ENCODE measurements around the gene GRK5. TPM values are rescaled to one million over a fixed set of nuclear protein-coding genes. Genes with fewer than 3 reads are reported as not detected.

Gene GRK5
- total and polyA plus RNA-seq, 12 donors: 9.3 to 96.4 (median 21.5) TPM

DNA sequence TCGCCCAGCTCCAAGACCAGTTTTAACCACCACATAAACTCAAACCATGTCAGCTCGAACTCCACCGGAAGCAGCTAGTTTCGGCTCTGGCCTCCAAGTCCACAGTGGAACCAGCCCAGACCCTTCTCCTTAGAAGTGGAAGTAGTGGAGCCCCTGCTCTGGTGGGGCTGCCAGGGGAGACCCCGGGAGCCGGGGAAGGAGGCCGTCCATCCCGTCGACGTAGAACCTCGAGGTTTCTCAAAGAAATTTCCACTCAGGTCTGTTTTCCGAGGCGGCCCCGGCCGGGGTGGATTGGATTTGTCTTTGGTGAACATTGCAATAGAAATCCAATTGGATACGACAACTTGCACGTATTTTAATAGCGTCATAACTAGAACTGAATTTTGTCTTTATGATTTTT lies 247.6 kb downstream of the GRK5 start:
- intact Hi-C loops (cut with DNase I): no loop called here
- TF ChIP-seq, protein P1, sequence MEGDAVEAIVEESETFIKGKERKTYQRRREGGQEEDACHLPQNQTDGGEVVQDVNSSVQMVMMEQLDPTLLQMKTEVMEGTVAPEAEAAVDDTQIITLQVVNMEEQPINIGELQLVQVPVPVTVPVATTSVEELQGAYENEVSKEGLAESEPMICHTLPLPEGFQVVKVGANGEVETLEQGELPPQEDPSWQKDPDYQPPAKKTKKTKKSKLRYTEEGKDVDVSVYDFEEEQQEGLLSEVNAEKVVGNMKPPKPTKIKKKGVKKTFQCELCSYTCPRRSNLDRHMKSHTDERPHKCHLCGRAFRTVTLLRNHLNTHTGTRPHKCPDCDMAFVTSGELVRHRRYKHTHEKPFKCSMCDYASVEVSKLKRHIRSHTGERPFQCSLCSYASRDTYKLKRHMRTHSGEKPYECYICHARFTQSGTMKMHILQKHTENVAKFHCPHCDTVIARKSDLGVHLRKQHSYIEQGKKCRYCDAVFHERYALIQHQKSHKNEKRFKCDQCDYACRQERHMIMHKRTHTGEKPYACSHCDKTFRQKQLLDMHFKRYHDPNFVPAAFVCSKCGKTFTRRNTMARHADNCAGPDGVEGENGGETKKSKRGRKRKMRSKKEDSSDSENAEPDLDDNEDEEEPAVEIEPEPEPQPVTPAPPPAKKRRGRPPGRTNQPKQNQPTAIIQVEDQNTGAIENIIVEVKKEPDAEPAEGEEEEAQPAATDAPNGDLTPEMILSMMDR (IDR thresholded peaks at IDR 0.05): no peak
- TF ChIP-seq POLR2A (IDR thresholded peaks at IDR 0.05): no peak
- Histone ChIP-seq H3K4me1 (replicated peaks in 1 of 2) (no peaks in the 10 kb centered on the region), H3K9me3 (replicated peaks in 1 of 3) (no peaks in the 10 kb centered on the region), H3K4me3 (no peak overlapping the region), H3K27me3 (no peaks in the 10 kb centered on the region), H3K36me3 (replicated peaks in 1 of 2) (peaks cover 0 to 19% of the 10 kb centered on the region in 2 donors), H3K27ac (no peak overlapping the region)
- 93 to 95% (median 94%) methylated on average over 15 to 18 of the region's 18 CpGs for WGBS, 4 donors
- DNase-seq: no peak

GRCh38 chr10:119455609-119456434 lies 248.5 kb downstream of the GRK5 start:
- H3K4me3 ChIP-seq: no peak overlapping the region
- H3K36me3 ChIP-seq (replicated peaks in 1 of 2): peaks cover 0 to 19% of the 10 kb centered on the region in 2 donors
- no peak overlapping the region for H3K27ac ChIP-seq
- H3K9me3 ChIP-seq (replicated peaks in 1 of 3): no peaks in the 10 kb centered on the region
- no peaks in the 10 kb centered on the region for H3K4me1 ChIP-seq (replicated peaks in 1 of 2)
- TF ChIP-seq, protein P1 (IDR thresholded peaks at IDR 0.05): no peak
- no peak for TF ChIP-seq POLR2A (IDR thresholded peaks at IDR 0.05)
- DNase-seq: no peak
- H3K27me3 ChIP-seq: no peaks in the 10 kb centered on the region
- 89 to 95% (median 94%) methylated on average over 17 to 23 of the region's 23 CpGs for WGBS, 4 donors
- intact Hi-C loops (cut with DNase I): no loop called here

- Histone ChIP-seq H3K9me3 (replicated peaks in 1 of 3) (no peaks in the 10 kb centered on the region), H3K27ac (no peak overlapping the region), H3K4me3 (no peak overlapping the region), H3K4me1 (replicated peaks in 1 of 2) (no peaks in the 10 kb centered on the region), H3K36me3 (replicated peaks in 1 of 2) (peaks cover 0 to 19% of the 10 kb centered on the region in 2 donors), H3K27me3 (no peaks in the 10 kb centered on the region)
- TF ChIP-seq POLR2A (IDR thresholded peaks at IDR 0.05): no peak
- TF ChIP-seq, protein P1 (IDR thresholded peaks at IDR 0.05): no peak
- DNase-seq: no peak
- intact Hi-C loops (cut with DNase I): no loop called here
- 84 to 96% (median 92%) methylated on average over 3 to 7 of the region's 7 CpGs for WGBS, 4 donors
Observed at GRCh38 chr10:119456435-119456810, 249.1 kb downstream of the GRK5 start.

- no peak for DNase-seq
- WGBS, 4 donors: 91 to 96% (median 93%) methylated on average over 21 to 28 of the region's 28 CpGs
- no peak overlapping the region for H3K27ac ChIP-seq
- TF ChIP-seq, protein P1 (IDR thresholded peaks at IDR 0.05): no peak
- no peak for TF ChIP-seq POLR2A (IDR thresholded peaks at IDR 0.05)
- H3K36me3 ChIP-seq (replicated peaks in 1 of 2): peaks cover 0 to 11% of the 10 kb centered on the region in 2 donors
- no peaks in the 10 kb centered on the region for H3K27me3 ChIP-seq
- H3K4me1 ChIP-seq (replicated peaks in 1 of 2): no peaks in the 10 kb centered on the region
- intact Hi-C loops (cut with DNase I): no loop called here
- H3K4me3 ChIP-seq: no peak overlapping the region
- no peaks in the 10 kb centered on the region for H3K9me3 ChIP-seq (replicated peaks in 1 of 3)
Observed at GRCh38 chr10:119457966-119458766, 250.8 kb downstream of the GRK5 start.
